Mesenchymal stem cell (in vitro differentiated cells and primary cell): ENCODE results near the gene KCNIP4.

Experiments
- DNase-seq: peaks from one replicate; pipeline ENCODE4 v3.0.0-alpha.2; 2013
- H2AFZ ChIP-seq: one replicate; pipeline ENCODE4 v1.6.1; 2013; ENCODE audit warnings: low read depth, mild to moderate bottlenecking, control low read depth, inconsistent platforms, low read length, moderate library complexity
- H2AK5ac ChIP-seq: 2 replicates; pipeline ENCODE4 v1.6.1; 2013; ENCODE audit warnings: low read length, moderate library complexity, mild to moderate bottlenecking, inconsistent platforms; ENCODE audit not compliant: severe bottlenecking
- H2BK120ac ChIP-seq: one replicate; pipeline ENCODE4 v1.6.1; 2013; ENCODE audit warnings: low read depth, mild to moderate bottlenecking, inconsistent platforms, low read length, moderate library complexity
- H2BK12ac ChIP-seq, 2 experiments: one replicate each; pipeline ENCODE4 v1.6.1; 2013; ENCODE audit warnings: inconsistent platforms in 2 of 2, low read length in 2 of 2, mild to moderate bottlenecking in 2 of 2, moderate library complexity in 2 of 2, control low read depth in 1 of 2
- H2BK15ac ChIP-seq: one replicate; pipeline ENCODE4 v1.6.1; 2013; ENCODE audit warnings: mild to moderate bottlenecking, low read depth, inconsistent platforms; ENCODE audit not compliant: poor library complexity, severe bottlenecking
- H2BK5ac ChIP-seq: 2 replicates; pipeline ENCODE4 v1.6.1; 2013; ENCODE audit warnings: low read depth, mild to moderate bottlenecking, low read length, control low read depth, inconsistent platforms; ENCODE audit not compliant: poor library complexity, severe bottlenecking
- H3K14ac ChIP-seq, 2 experiments: one replicate each; pipeline ENCODE4 v1.6.1; 2013; ENCODE audit warnings: inconsistent platforms in 2 of 2, low read length in 2 of 2, control low read depth in 1 of 2, mild to moderate bottlenecking in 1 of 2, moderate library complexity in 1 of 2
- H3K18ac ChIP-seq, 2 experiments: one replicate each; pipeline ENCODE4 v1.6.1; 2013; ENCODE audit warnings: inconsistent platforms in 2 of 2, low read length in 2 of 2, control low read depth in 1 of 2, low read depth in 1 of 2, mild to moderate bottlenecking in 1 of 2
- H3K23ac ChIP-seq, 2 experiments: one replicate each; pipeline ENCODE4 v1.6.1; 2013; ENCODE audit warnings: inconsistent platforms in 2 of 2, low read length in 2 of 2, mild to moderate bottlenecking in 2 of 2, moderate library complexity in 2 of 2, control low read depth in 1 of 2
- H3K27ac ChIP-seq: 2 replicates; pipeline ENCODE4 v1.5.1; 2013; ENCODE audit warnings: mild to moderate bottlenecking, moderate library complexity, low read length, control low read depth, inconsistent platforms; ENCODE audit not compliant: poor library complexity, severe bottlenecking
- H3K27me3 ChIP-seq, 2 experiments: 2 replicates each; pipeline versions ENCODE4 v1.6.1 to v1.7.0; 2013; ENCODE audit warnings: low read length in 2 of 2, mild to moderate bottlenecking in 2 of 2, moderate library complexity in 2 of 2, control low read depth in 1 of 2, inconsistent platforms in 1 of 2; ENCODE audit not compliant: control insufficient read depth in 1 of 2, insufficient read depth in 1 of 2
- H3K36me3 ChIP-seq, 2 experiments: 2 replicates each; pipeline versions ENCODE4 v1.6.1 to v1.7.0; 2013; ENCODE audit warnings: low read length in 2 of 2, control low read depth in 1 of 2, inconsistent platforms in 1 of 2, low read depth in 1 of 2, mild to moderate bottlenecking in 1 of 2; ENCODE audit not compliant: insufficient read depth in 2 of 2, control insufficient read depth in 1 of 2
- H3K4ac ChIP-seq, 2 experiments: one replicate each; pipeline ENCODE4 v1.6.1; 2013; ENCODE audit warnings: inconsistent platforms in 2 of 2, low read length in 2 of 2, mild to moderate bottlenecking in 2 of 2, moderate library complexity in 2 of 2, control low read depth in 1 of 2, low read depth in 1 of 2
- H3K4me1 ChIP-seq: 2 replicates; pipeline ENCODE4 v1.6.1; 2013; ENCODE audit warnings: low read depth, low read length, control low read depth; ENCODE audit not compliant: control insufficient read depth, insufficient read depth
- H3K4me2 ChIP-seq: 2 replicates; pipeline ENCODE4 v1.6.1; 2013; ENCODE audit warnings: low read length, mild to moderate bottlenecking, inconsistent platforms; ENCODE audit not compliant: poor library complexity, severe bottlenecking
- H3K4me3 ChIP-seq, 2 experiments: 2 replicates each; pipeline versions ENCODE4 v1.5.1 to v1.7.0; 2013; ENCODE audit warnings: low read length in 2 of 2, mild to moderate bottlenecking in 2 of 2, control low read depth in 1 of 2, low read depth in 1 of 2; ENCODE audit not compliant: insufficient read depth in 1 of 2
- H3K79me1 ChIP-seq: replicated peaks from 2 replicates; pipeline ENCODE4 v1.6.1; 2013; ENCODE audit warnings: mild to moderate bottlenecking, control low read depth, low read length, inconsistent platforms; ENCODE audit not compliant: poor library complexity, severe bottlenecking
- H3K9ac ChIP-seq: 2 replicates; pipeline ENCODE4 v1.7.0; 2013; ENCODE audit warnings: mild to moderate bottlenecking, low read length, moderate library complexity
- H3K9me3 ChIP-seq: 2 replicates; pipeline ENCODE4 v1.7.0; 2013; ENCODE audit warnings: mild to moderate bottlenecking, low read length; ENCODE audit not compliant: control insufficient read depth
- H4K8ac ChIP-seq: one replicate; pipeline ENCODE4 v1.6.1; 2013; ENCODE audit warnings: inconsistent platforms, mild to moderate bottlenecking, low read length, moderate library complexity
- H4K91ac ChIP-seq: one replicate; pipeline ENCODE4 v1.6.1; 2013; ENCODE audit warnings: mild to moderate bottlenecking, low read length, inconsistent platforms
- WGBS: methylation state at CpG from one replicate; pipeline ENCODE4 v1.1.7; 2013; ENCODE audit warnings: mixed read lengths; 5-methylcytosine and 5-hydroxymethylcytosine counted together

KCNIP4 gene

GRCh38 chr4:21979196-21979595, 30.6 kb upstream of the KCNIP4 start:
- Histone ChIP-seq H3K79me1 (no peaks in the 10 kb centered on the region), H3K9me3 (no peaks in the 10 kb centered on the region), H3K14ac (no peak overlapping the region), H3K27ac (no peak overlapping the region), H3K27me3 (no peaks in the 10 kb centered on the region), H2BK5ac (no peak overlapping the region), H3K4me2 (no peak overlapping the region), H2BK12ac (no peak overlapping the region), H2AK5ac (no peak overlapping the region), H2BK15ac (no peak overlapping the region), H4K8ac (no peak overlapping the region), H3K23ac (no peak overlapping the region), H2BK120ac (no peak overlapping the region), H3K36me3 (no peaks in the 10 kb centered on the region), H3K4me3 (no peak overlapping the region), H4K91ac (no peak overlapping the region), H3K9ac (no peak overlapping the region), H3K18ac (no peak overlapping the region), H2AFZ (no peak overlapping the region), H3K4me1 (no peaks in the 10 kb centered on the region), H3K4ac (no peak overlapping the region)
- WGBS: no CpG with 5 or more reads among the region's 1 CpG
- DNase-seq: no peak

GRCh38 chr4:21976166-21976565, 27.6 kb upstream of the KCNIP4 start:
- Histone ChIP-seq H3K79me1 (no peaks in the 10 kb centered on the region), H3K9me3 (no peaks in the 10 kb centered on the region), H2AK5ac (no peak overlapping the region), H3K4me2 (no peak overlapping the region), H3K27me3 (no peaks in the 10 kb centered on the region), H3K23ac (no peak overlapping the region), H3K4me3 (no peak overlapping the region), H2AFZ (no peak overlapping the region), H3K9ac (no peak overlapping the region), H3K36me3 (no peaks in the 10 kb centered on the region), H3K4ac (no peak overlapping the region), H4K8ac (no peak overlapping the region), H2BK15ac (no peak overlapping the region), H2BK120ac (no peak overlapping the region), H3K27ac (no peak overlapping the region), H3K4me1 (no peaks in the 10 kb centered on the region), H3K18ac (no peak overlapping the region), H2BK5ac (no peak overlapping the region), H2BK12ac (no peak overlapping the region), H4K91ac (no peak overlapping the region), H3K14ac (no peak overlapping the region)
- no CpG with 5 or more reads among the region's 1 CpG for WGBS
- DNase-seq: no peak

- no peak overlapping the region for H3K18ac ChIP-seq
- H2BK15ac ChIP-seq: no peak overlapping the region
- no peak for DNase-seq
- no peak overlapping the region for H2BK12ac ChIP-seq
- H2AK5ac ChIP-seq: no peak overlapping the region
- H2BK5ac ChIP-seq: no peak overlapping the region
- 83% methylated on average over 2 of the region's 3 CpGs for WGBS
- H3K4me3 ChIP-seq: no peak overlapping the region
- no peak overlapping the region for H3K9ac ChIP-seq
- H3K9me3 ChIP-seq: no peaks in the 10 kb centered on the region
- H3K23ac ChIP-seq: no peak overlapping the region
- no peaks in the 10 kb centered on the region for H3K36me3 ChIP-seq
- no peak overlapping the region for H3K4ac ChIP-seq
- no peaks in the 10 kb centered on the region for H3K79me1 ChIP-seq
- H3K27me3 ChIP-seq: no peaks in the 10 kb centered on the region
- no peak overlapping the region for H2AFZ ChIP-seq
- H3K4me2 ChIP-seq: no peak overlapping the region
- no peak overlapping the region for H3K14ac ChIP-seq
- H3K27ac ChIP-seq: no peak overlapping the region
- H4K91ac ChIP-seq: no peak overlapping the region
- no peak overlapping the region for H4K8ac ChIP-seq
- H2BK120ac ChIP-seq: no peak overlapping the region
- no peaks in the 10 kb centered on the region for H3K4me1 ChIP-seq
These were observed 25.3 kb upstream of the KCNIP4 start for GRCh38 chr4:21973850-21974249.

- Histone ChIP-seq H3K36me3 (no peaks in the 10 kb centered on the region), H3K27me3 (no peaks in the 10 kb centered on the region), H2AFZ (no peak overlapping the region), H2BK5ac (no peak overlapping the region), H2BK120ac (no peak overlapping the region), H3K4ac (no peak overlapping the region), H3K79me1 (no peaks in the 10 kb centered on the region), H3K9me3 (no peaks in the 10 kb centered on the region), H2BK15ac (no peak overlapping the region), H4K91ac (no peak overlapping the region), H3K4me1 (no peaks in the 10 kb centered on the region), H3K23ac (no peak overlapping the region), H3K27ac (no peak overlapping the region), H3K4me3 (no peak overlapping the region), H4K8ac (no peak overlapping the region), H3K18ac (no peak overlapping the region), H3K4me2 (no peak overlapping the region), H2AK5ac (no peak overlapping the region), H3K14ac (no peak overlapping the region), H2BK12ac (no peak overlapping the region), H3K9ac (no peak overlapping the region)
- DNase-seq: no peak
- WGBS: 70% methylated on average over 3 of the region's 3 CpGs
These were observed 16.3 kb upstream of the KCNIP4 start for GRCh38 chr4:21964762-21965319.
